Panc1 (cell line): ENCODE results near the gene UNC93A.

Experiments used
- SIN3A ChIP-seq: IDR thresholded peaks from 2 replicates; pipeline ENCODE4 v1.6.1; 2012; ENCODE audit warnings: low read depth, mild to moderate bottlenecking, low read length, moderate library complexity, borderline replicate concordance; ENCODE audit not compliant: insufficient read depth
- TF ChIP-seq, protein P1 (sequence below): fragments of 450-650 bp; IDR thresholded peaks from 2 replicates; pipeline ENCODE4 v1.5.1; 2017; ENCODE audit warnings: mild to moderate bottlenecking

GRCh38 chr6:167307342-167307955, 16.3 kb downstream of the UNC93A start:
- no peak for TF ChIP-seq SIN3A
- TF ChIP-seq, protein P1, sequence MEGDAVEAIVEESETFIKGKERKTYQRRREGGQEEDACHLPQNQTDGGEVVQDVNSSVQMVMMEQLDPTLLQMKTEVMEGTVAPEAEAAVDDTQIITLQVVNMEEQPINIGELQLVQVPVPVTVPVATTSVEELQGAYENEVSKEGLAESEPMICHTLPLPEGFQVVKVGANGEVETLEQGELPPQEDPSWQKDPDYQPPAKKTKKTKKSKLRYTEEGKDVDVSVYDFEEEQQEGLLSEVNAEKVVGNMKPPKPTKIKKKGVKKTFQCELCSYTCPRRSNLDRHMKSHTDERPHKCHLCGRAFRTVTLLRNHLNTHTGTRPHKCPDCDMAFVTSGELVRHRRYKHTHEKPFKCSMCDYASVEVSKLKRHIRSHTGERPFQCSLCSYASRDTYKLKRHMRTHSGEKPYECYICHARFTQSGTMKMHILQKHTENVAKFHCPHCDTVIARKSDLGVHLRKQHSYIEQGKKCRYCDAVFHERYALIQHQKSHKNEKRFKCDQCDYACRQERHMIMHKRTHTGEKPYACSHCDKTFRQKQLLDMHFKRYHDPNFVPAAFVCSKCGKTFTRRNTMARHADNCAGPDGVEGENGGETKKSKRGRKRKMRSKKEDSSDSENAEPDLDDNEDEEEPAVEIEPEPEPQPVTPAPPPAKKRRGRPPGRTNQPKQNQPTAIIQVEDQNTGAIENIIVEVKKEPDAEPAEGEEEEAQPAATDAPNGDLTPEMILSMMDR, result no peak
